Measurements from ENCODE around the gene NUDT6.
"Not testable (repeated sequence)": the region's sequence is repeated elsewhere in the genome, so short reads cannot be mapped to it uniquely, and the experiment has no call there.

NUDT6 gene

DNA sequence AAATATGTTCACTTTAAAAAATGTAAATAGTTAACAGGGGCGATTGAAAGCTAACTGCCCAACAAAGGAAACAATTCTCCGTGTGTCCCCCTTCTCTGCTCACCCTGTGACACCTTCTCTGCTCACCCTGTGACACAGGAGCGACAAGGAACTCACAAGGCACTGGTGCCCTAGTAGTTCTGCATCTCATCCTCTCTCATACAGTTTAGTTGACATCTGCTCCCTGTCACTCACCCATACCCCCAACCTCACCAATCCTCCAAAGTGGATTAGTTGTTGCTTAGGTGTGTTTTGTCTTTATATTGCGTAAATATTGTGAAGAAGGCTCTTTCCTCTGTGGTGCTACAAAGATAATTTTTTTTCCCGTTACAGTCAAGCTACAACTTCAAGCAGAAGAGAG is 46.4 kb downstream of the NUDT6 start:
- DNase-seq (ENCODE audit: low read depth in 2 of 2) = no peak

DNA sequence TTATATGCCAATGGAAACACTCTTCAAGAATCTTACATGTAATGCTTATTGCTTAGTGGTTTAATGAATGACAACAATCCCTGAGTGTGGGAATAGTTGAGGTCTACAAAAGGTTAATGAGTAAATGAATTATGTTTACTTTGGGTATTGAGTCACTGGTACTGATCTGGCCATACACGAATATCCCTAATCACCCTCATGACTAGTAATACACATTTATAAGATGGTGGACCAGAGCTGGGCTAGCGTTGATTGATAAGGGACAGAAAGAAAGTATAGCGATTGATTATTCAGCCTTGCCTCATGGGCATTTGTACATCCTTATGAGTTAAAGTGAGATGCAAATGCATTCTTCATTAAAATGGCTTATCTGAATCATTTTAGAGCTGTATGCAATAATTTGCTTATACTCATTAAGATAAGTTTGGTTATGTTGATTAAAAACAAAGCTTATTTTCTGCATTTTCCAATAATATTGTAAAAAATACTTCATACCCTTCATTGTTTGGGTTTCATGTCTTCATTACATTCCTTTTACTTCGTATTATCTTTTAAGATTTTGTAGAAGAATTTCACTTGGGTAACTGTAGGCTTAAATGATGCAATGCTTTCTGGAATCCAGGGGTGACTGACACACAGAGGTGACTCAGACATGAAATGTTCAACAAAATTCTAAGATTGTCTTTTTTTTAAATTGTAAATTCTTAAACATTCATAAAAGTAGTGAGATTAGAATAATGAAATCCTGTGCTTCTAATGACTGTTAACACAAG is 48.4 kb downstream of the NUDT6 start:
- no peak for DNase-seq (ENCODE audit: low read depth in 2 of 2)

DNA sequence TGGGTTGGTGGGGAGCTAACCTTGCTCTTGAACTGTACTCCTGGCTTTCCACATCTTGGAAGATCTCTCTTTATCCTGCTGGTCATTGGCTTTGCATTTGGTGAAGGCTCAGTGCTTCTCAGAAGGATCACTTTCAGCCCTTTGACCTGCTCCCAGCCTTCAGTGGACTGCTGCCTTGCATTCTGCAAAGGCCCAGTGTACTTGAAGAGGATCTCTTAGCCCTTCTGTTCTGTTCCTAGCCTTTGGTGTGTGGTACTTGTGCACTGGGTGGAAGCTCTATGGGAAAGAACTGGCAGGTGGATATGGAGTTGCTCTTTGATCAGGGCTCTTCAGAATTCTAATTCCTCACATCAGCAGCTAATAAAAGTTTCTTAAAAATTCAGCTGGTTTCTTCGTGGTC is 49.3 kb downstream of the NUDT6 start:
- no peak for DNase-seq (ENCODE audit: low read depth in 2 of 2)

DNA sequence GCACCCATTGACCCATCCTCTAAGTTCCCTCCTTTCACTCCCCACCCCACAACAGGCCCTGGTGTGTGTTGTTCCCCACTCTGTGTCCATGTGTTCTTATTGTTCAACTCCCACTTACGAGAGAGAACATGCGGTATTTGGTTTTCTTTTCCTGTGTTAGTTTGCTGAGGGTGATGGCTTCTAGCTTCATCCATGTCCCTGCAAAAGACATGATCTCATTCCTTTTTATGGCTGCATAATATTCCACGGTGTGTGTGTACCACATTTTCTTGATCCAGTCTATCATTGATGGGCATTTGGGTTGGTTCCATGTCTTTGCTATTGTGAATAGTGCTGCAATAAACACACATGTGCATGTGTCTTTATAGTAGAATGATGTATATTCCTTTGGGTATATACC is 54.2 kb downstream of the NUDT6 start:
- not testable (repeated sequence) for DNase-seq (ENCODE audit: low read depth in 2 of 2)

DNA sequence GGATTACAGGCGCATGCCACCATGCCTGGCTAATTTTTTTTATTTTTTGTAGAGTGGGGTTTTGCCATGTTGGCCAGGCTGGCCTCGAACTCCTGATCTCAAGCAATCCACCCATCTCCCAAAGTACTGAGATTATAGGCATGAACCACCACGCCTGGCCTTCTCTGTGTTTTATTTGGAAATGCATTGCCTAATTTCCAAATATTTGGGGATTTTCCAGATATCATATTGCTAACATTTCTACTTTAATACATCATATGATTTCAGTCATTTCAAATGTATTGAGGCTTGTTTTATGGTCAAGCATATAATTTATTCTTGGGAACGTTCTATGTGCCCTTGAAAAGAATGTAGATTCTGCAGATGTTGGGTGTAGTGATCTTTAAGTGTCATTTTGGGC is 57.0 kb downstream of the NUDT6 start:
- DNase-seq (ENCODE audit: low read depth in 2 of 2) = no peak

DNA sequence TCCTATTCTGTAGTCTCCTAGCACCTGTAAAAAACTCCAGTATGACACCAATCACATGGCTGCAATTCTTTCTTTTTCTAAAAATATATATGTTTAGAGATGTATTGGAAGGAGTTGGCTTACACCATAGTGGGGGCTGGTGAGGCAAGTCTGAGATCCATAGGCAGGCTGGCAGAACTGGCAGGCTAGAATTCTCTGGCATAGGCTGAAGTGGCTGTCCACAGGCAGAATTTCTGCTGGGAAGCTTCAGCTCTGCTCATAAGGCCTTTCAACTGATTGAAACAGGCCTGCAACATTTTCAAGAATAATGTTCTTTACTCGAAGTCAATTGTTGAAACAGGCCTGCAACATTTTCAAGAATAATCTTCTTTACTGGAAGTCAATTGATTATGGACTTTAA is 58.8 kb downstream of the NUDT6 start:
- DNase-seq (ENCODE audit: low read depth in 2 of 2) = no peak

DNA sequence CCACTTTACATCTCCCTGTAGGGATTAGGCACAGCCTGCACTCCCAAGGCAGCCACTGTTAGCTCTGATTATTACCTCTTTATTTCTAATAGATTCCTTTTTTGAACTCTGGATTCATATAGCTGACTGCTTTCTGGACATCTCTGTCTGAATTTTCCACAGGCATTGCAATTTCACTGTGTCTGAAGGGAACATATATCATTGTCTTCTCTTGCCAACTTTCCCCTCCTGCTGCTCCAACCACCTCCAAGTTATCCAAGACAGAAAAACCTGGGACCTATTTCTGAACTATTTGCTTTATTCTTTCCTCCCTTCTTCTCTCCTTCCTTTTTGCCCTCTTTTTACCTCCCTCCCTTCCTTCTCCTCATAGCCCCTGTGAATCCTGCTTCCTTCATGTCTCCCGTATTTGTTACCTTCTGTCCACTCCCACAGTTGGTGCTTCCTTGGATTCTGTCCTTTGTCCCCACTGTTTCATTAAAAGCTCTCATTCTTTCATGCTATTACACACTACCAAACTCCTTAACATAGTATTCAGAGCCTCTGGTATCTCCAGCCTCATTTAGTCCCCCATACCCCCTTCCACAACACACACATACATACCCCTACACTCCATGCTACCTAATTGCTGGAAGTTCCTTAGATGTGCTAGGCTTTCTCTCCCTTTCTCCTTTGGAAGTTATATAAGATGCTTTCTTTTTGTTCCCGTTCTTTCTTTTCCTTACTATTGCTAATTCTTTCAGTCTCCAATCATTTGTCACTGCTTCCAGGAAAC is 61.0 kb downstream of the NUDT6 start:
- no peak for DNase-seq (ENCODE audit: low read depth in 2 of 2)

DNA sequence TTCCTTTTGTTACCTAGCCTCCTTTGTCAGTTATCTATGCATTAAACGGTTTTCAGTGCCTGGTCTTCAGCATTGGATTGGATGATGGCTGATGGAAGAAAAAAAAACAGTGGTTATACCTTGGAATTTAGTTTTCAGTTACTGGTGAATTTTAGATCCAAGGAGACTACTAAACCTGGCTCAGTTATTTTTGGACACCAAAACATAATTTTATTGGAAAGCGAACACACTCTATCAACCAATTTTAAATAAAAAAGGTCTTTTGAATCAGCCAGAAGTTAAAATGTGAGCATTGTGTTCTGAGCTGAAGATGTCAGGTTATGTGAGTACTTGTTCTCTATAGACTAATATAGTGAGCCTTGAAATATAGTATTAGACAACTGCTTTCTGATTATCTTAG is 63.7 kb downstream of the NUDT6 start:
- DNase-seq (ENCODE audit: low read depth in 2 of 2) = no peak

DNA sequence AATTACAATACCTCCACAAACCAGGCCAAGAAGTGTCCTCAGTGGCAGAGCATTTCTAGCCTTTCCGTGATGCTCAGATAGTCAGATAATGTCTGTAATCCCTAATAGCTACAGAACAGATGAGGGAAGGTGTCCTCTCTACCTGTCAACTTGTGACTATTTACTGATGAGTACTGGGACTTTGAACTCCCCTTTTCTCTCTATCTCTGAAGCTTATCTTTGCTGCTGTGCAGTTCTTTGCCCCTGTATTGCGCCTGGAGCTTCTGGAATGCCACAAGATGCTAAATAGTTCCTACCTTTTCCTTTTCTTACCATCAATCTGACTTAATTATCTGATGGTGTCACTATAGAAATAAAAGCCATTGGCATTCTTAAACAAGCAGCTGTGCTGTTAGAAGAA is 65.2 kb downstream of the NUDT6 start:
- DNase-seq (ENCODE audit: low read depth in 2 of 2) = no peak

DNA sequence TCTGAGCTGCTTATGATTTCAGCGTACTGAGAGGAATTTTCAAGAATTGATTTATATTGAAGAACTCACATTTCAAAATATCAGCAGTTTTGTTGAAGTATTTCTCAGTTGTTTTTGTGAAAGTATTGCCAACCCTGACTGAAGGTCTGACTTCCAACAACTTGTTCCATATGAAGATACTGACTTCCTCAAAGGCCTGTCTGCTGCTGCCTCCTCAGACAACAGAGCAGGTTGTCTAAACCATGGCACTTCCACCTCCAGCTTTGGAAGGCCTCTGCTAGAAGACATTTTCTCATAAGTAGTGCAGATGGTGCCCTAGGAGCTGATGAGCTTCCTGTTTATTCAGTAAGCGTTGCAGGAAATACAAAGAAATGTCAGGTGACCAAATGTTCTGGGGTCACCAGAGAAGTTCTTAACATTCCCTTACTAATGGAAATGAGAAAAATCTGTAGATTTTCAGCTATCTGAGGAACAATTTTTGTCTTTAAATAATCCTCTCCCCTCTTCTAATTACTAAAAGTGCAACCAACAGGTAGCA is 67.0 kb downstream of the NUDT6 start:
- DNase-seq (ENCODE audit: low read depth in 2 of 2) = no peak

DNA sequence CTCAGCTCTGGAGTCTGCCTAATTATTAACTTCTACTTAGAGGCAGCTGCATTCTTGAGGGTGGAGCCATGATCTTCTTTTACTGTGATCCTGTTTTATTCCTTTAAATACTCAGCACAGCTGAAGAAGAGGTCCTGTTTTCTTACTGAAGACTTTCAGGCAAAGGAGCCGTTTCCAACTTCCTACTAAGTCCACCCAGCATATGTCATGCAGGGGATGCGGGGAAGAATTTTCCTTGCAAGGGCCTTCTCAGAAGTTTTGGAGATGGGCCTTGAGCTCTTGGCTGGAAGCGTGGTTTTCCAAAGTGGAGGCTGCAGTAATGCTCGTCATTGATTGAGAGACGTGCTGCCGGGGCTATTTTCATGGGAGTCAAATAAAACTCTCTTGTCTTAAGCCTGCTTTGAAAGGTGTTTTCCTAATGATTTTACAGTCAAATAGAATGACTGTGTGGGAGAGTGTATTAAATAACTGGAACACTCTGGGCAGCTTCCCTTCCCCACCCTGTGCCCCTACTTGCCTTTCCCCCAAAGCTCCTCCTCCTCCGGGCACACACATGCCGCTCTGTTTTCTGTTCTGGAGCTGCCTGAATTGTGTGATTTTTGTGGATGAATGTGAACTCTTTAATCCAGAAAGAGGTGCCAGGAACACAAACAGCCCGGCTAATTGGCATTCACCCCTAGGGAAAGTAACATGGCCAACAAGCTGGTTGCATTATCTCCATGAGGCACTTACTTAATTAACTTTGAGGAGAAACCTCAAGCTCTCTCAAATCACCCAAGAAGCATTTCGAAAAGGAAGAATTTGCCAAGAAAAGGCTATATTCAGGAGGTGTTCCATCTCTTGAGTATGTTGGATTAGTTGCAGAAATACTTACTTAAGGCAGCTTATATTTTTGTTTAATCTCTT is 67.7 kb downstream of the NUDT6 start:
- no peak for DNase-seq (ENCODE audit: low read depth in 2 of 2)

DNA sequence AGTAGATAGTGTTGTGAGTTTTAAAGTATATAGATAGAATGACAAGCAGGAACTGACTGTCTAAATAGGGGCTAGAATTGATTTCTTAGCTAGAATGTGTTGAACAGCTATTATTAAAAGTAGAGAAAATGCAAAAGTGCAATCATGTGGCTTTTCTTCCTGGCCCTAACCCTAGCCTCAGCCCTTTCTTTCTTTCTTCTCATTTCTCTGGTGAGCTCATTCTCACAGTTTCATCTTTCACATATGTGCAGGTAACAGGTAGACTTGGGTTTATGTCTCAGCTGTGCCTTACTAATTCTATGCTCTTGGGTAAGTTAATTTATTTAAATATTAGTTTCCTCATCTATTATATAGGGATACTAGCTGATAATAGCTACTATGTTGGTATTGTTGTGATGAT is 70.8 kb downstream of the NUDT6 start:
- no peak for DNase-seq (ENCODE audit: low read depth in 2 of 2)

DNA sequence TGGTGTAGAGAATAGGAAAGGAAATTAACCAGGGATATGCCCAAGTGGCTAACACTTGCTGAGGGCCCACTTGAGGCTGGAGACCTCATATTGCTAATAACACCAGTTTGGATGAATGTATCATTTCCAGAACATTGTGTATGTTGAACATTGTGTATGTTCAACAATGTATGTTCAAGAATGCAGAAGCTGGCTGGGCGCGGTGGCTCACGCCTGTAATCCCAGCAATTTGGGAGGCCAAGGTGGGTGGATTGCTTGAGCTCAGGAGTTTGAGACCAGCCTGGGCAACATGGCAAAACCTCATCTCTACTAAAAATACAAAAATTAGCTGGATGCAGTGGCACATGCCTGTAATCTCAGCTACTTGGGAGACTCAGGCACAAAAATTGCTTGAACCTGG is 72.6 kb downstream of the NUDT6 start:
- not testable (repeated sequence) for DNase-seq (ENCODE audit: low read depth in 2 of 2)

DNA sequence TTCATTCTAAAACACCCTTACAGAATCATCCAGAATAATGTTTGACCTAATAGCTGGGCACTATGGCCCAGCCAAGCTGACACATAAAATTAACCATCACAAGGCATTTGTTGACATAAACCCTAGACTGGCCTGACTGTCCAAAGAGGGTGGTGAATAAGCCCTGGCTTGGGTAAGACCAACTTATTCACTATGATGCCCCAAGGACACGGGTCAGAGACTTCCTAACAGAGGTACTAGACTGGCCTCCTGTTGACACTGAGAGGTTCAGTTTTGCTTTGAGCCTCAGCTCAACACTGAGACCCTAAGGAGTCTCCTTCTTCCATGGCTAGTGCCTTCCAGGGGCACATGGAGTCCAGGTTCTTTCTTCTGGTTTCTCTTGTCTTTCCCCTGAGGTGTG is 74.5 kb downstream of the NUDT6 start:
- no peak for DNase-seq (ENCODE audit: low read depth in 2 of 2)

DNA sequence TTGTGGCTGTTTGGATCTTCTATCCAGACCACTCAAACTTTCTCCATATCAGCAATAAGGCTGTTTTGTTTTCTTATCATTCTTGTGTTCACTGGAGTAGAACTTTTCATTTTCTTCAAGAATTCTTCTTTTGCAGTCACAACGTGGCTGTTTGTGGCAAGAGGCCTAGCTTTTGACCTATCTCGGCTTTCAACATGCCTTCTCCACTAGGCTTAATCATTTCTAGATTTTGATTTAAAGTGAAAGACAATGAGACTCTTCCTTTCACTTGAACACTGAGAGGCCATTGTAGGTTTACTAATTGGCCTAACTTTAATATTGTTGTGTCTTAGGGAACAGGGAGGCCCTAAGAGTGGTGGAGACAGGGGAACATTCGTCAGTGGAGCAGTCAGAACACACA is 76.6 kb downstream of the NUDT6 start:
- DNase-seq (ENCODE audit: low read depth in 2 of 2) = no peak

DNA sequence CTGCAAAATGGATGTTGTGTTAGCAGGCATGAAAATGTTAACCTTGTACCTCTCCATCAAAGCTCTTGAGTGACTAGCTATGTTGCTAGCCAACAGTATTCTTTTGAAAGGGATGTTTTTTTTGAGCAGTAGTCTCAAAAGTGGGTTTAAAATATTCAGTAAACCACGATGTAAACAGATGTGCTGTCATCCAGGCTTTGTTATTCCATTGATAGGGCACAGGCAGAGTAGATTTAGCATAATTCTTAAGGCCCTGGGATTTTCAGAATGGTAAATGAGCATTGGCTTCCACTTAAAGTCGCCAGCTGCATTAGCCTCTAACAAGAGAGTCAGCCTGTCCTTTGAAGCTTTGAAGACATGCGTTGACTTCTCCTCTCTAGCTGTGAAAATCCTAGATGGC is 77.3 kb downstream of the NUDT6 start:
- DNase-seq (ENCODE audit: low read depth in 2 of 2) = no peak

DNA sequence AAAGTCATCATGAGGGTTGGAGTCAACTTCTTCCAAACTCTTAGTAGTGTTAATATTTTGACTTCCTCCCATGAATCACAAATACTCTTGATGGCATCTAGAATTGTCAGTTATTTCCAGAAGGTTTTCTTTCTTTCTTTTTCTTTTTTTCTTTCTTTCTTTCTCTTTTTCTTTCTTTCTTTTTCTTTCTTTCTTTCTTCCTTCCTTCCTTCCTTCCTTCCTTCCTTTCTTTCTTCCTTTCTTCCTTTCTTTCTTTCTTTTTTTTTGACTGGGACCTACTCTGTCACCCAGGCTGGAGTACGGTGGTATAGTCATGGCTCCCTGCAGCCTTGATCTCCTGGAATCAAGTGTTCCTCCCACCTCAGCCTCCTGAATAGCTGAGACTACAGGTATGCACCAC is 78.0 kb downstream of the NUDT6 start:
- DNase-seq (ENCODE audit: low read depth in 2 of 2) = not testable (repeated sequence)

DNA sequence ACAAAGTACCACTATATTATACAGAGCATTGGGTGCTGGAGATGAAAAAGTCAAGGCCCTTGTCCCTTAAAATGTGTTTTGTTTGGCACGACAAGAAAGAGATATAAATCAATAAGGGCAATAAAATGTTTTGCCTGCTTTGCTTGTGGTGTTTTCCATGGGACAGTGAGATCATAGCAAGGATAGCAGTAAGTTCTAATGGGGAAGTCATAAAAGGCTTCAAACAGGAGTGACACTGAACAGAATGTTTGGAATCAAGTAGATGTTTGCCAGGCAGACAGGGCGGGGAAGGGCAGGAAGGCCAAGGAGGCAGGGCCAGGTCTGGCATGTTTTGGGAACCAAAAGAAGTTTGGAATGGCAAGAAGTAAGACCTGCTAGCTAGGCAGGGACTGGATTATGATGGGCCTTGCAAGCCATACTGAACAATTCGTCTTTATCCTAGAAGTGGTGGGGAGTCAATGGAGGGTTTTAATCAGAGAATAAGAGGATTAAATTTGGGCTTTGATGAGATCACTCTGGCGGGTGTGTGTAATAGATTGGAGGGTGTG is 79.3 kb downstream of the NUDT6 start:
- DNase-seq (ENCODE audit: low read depth in 2 of 2) = no peak
